ENCODE measurements around the gene RABGAP1L. TPM values are rescaled to one million over a fixed set of nuclear protein-coding genes. Genes with fewer than 3 reads are reported as not detected.

RABGAP1L gene
- total and polyA plus RNA-seq, 2 donors from 2014 or later = 16.2 to 48.5 TPM

GRCh38 chr1:174626031-174627025, 467.0 kb downstream of the RABGAP1L start:
- intact Hi-C loops (cut with DNase I) = no loop called here
- Histone ChIP-seq H3K27ac (ENCODE audit: low read depth in 2 of 2, low read length in 2 of 2) (no peak overlapping the region), H3K9ac (ENCODE audit: low read length in 3 of 3) (no peak overlapping the region), H3K4me3 (ENCODE audit: low read length in 3 of 3) (no peak overlapping the region), H3K27me3 (ENCODE audit: control insufficient read depth, insufficient read depth, low read length) (no peaks in the 10 kb centered on the region), H3K36me3 (ENCODE audit: control insufficient read depth in 2 of 3, insufficient read depth in 3 of 3, low read length in 3 of 3) (no peaks in the 10 kb centered on the region), H3K9me3 (ENCODE audit: control insufficient read depth in 2 of 3, insufficient read depth in 1 of 3, low read length in 3 of 3) (no peaks in the 10 kb centered on the region), H3K4me1 (ENCODE audit: control insufficient read depth in 2 of 3, insufficient read depth in 2 of 3, low read depth in 1 of 3, low read length in 3 of 3) (no peaks in the 10 kb centered on the region)
- no peak for TF ChIP-seq CTCF (IDR thresholded peaks at IDR 0.05; ENCODE audit: borderline replicate concordance, extremely low read depth, insufficient read depth)
- FAIRE-seq (no peak), DNase-seq (peak in 1 of 5 donors; percentile 8)

DNA sequence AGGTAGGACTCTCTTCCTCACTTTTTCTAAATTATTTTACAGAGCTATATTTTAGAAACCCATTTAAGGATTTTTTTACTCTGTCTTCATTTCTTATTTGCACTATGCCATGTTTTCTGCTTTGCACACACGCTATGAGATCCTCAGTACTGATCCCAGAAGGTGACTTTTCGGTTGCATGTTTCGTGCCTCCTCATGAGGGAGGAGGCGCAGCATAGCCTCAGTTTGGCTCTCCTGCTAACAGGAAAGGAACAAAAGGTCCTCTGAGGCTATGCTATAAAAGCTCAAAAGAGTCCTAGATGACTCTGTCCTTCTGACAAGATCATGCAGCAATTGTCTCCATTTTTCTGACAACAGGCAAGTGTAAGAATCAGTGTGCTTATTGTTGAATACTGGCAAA, 478.2 kb downstream of the RABGAP1L start:
- no peaks in the 10 kb centered on the region for H3K9me3 ChIP-seq (ENCODE audit: control insufficient read depth in 2 of 3, insufficient read depth in 1 of 3, low read length in 3 of 3)
- intact Hi-C loops (cut with DNase I) = no loop called here
- no peak overlapping the region for H3K4me3 ChIP-seq (ENCODE audit: low read length in 3 of 3)
- no peak overlapping the region for H3K27ac ChIP-seq (ENCODE audit: low read depth in 2 of 2, low read length in 2 of 2)
- FAIRE-seq (no peak), DNase-seq (no peak)
- no peaks in the 10 kb centered on the region for H3K4me1 ChIP-seq (ENCODE audit: control insufficient read depth in 2 of 3, insufficient read depth in 2 of 3, low read depth in 1 of 3, low read length in 3 of 3)
- no peaks in the 10 kb centered on the region for H3K27me3 ChIP-seq (ENCODE audit: control insufficient read depth, insufficient read depth, low read length)
- TF ChIP-seq CTCF (IDR thresholded peaks at IDR 0.05; ENCODE audit: borderline replicate concordance, extremely low read depth, insufficient read depth) = no peak
- peaks cover 0 to 2% (median 0%) of the 10 kb centered on the region in 3 donors for H3K36me3 ChIP-seq (ENCODE audit: control insufficient read depth in 2 of 3, insufficient read depth in 3 of 3, low read length in 3 of 3)
- H3K9ac ChIP-seq (ENCODE audit: low read length in 3 of 3) = no peak overlapping the region

DNA sequence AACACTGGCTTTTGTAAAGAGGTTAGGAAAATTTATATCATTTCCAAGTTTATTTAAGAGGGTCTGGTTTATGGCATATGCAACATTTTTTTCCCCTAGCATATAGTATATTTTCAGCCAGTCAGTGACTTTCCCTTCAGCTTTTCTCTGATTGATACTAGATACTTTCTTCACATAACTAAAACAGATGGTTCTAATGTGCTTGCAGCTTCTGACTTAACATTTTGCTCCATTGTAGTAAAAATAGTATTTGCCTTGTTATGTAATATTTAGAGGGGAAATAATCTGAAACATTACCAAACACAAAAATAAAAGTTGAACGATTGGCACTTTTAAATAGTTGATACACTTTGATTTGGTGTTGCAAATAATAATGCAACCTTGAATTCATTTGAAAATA, 480.1 kb downstream of the RABGAP1L start:
- no peak for FAIRE-seq
- TF ChIP-seq CTCF (IDR thresholded peaks at IDR 0.05; ENCODE audit: borderline replicate concordance, extremely low read depth, insufficient read depth) = no peak

More for the DNA sequence above, 480.1 kb downstream of the RABGAP1L start:
- no peak overlapping the region for H3K4me3 ChIP-seq (ENCODE audit: low read length in 3 of 3)
- H3K9ac ChIP-seq (ENCODE audit: low read length in 3 of 3) = no peak overlapping the region
- no peaks in the 10 kb centered on the region for H3K9me3 ChIP-seq (ENCODE audit: control insufficient read depth in 2 of 3, insufficient read depth in 1 of 3, low read length in 3 of 3)
- DNase-seq = no peak
- peaks cover 0 to 2% (median 0%) of the 10 kb centered on the region in 3 donors for H3K36me3 ChIP-seq (ENCODE audit: control insufficient read depth in 2 of 3, insufficient read depth in 3 of 3, low read length in 3 of 3)
- H3K27me3 ChIP-seq (ENCODE audit: control insufficient read depth, insufficient read depth, low read length) = no peaks in the 10 kb centered on the region
- no peak overlapping the region for H3K27ac ChIP-seq (ENCODE audit: low read depth in 2 of 2, low read length in 2 of 2)
- intact Hi-C loops (cut with DNase I) = no loop called here
- no peaks in the 10 kb centered on the region for H3K4me1 ChIP-seq (ENCODE audit: control insufficient read depth in 2 of 3, insufficient read depth in 2 of 3, low read depth in 1 of 3, low read length in 3 of 3)
